K562 (cell line): ENCODE measurements around the gene TESMIN. TPM values are rescaled to one million over a fixed set of nuclear protein-coding genes. Genes with fewer than 3 reads are reported as not detected.

Experiments used
- ATAC-seq: fragments of 200-7000 bp; cut with Tn5 transposase; 3 replicates; pipeline ENCODE4 v1.9.1; 2020; ENCODE audit warnings: moderate library complexity
- BruUV-seq: library from RNA; stranded (reverse); fragments of 400-500 nt; replicated peaks from 2 replicates; lab custom pipeline; 2021; lab: Mats Ljungman, UMichigan
- CTCF ChIA-PET: fragments of 300-600 bp; formaldehyde crosslinking; extraction: SDS; loops from one replicate; lab custom pipeline; 2021; ENCODE audit warnings: low intra/inter-chr PET ratio; lab: Yijun Ruan, JAX
- POLR2A ChIA-PET: fragments of 300-600, 350-650 bp; sonication (Branson Sonifier 250); formaldehyde crosslinking; extraction: SDS; loops from one replicate; lab custom pipeline; 2021; ENCODE audit warnings: antibody characterized with exemption, inconsistent platforms; lab: Yijun Ruan, JAX
- DNase-seq, 4 experiments: peaks; one replicate each; pipeline versions ENCODE4 v3.0.0 to v3.0.0-alpha.2; 2011 to 2018; ENCODE audit warnings: low spot score in 3 of 4, mixed read lengths in 3 of 4; ENCODE audit errors: extremely low read depth in 1 of 4
- FAIRE-seq: peaks from 2 replicates; lab custom pipeline; 2011; peaks lifted over from hg19 to GRCh38; lab: Jason Lieb, UNC
- H2AFZ ChIP-seq: 2 replicates; pipeline ENCODE4 v1.6.0; 2011; ENCODE audit warnings: low read depth, low read length, control low read depth, inconsistent platforms
- H3K27ac ChIP-seq: fragments of 200-600 bp; 3 replicates; pipeline ENCODE4 v1.8.0; 2011; ENCODE audit warnings: low read depth, mild to moderate bottlenecking, control low read depth, inconsistent platforms, low read length, moderate library complexity, mixed read lengths; ENCODE audit errors: extremely low read depth
- H3K27me3 ChIP-seq, 2 experiments: fragments of 300-600 bp in 1 of 2; 2 replicates in 1 of 2; 3 replicates in 1 of 2; pipeline versions ENCODE4 v1.6.0 to v1.8.0; 2011; ENCODE audit warnings: inconsistent platforms in 2 of 2, low read length in 2 of 2, mild to moderate bottlenecking in 1 of 2, mixed read lengths in 1 of 2, moderate library complexity in 1 of 2; ENCODE audit not compliant: control insufficient read depth in 2 of 2, insufficient read depth in 2 of 2
- H3K36me3 ChIP-seq: fragments of 300-600 bp; 3 replicates; pipeline ENCODE4 v1.8.0; 2011; ENCODE audit warnings: mild to moderate bottlenecking, low read length, inconsistent platforms; ENCODE audit not compliant: control insufficient read depth, insufficient read depth
- H3K4me1 ChIP-seq, 2 experiments: fragments of 200-600 bp in 1 of 2; replicated peaks in 1 of 2; 2 replicates in 1 of 2; 3 replicates in 1 of 2; pipeline versions ENCODE4 v1.5.1 to v1.8.0; 2011; ENCODE audit warnings: inconsistent platforms in 2 of 2, low read length in 2 of 2, mild to moderate bottlenecking in 1 of 2, mixed read lengths in 1 of 2, moderate library complexity in 1 of 2; ENCODE audit not compliant: control insufficient read depth in 2 of 2, insufficient read depth in 2 of 2
- H3K4me2 ChIP-seq: 2 replicates; pipeline ENCODE4 v1.6.1; 2011; ENCODE audit warnings: low read length, control low read depth, inconsistent platforms, mixed read lengths; ENCODE audit not compliant: insufficient read depth
- H3K4me3 ChIP-seq: fragments of 200-600 bp; sonication (generic), shearing (Covaris generic); 2 replicates; pipeline ENCODE4 v1.5.1; 2016; ENCODE audit warnings: control low read depth, inconsistent platforms
- H3K79me2 ChIP-seq: fragments of 200-600 bp; 3 replicates; pipeline ENCODE4 v1.8.0; 2011; ENCODE audit warnings: low read length, inconsistent platforms; ENCODE audit not compliant: control insufficient read depth, insufficient read depth
- H3K9ac ChIP-seq, 2 experiments: 2 replicates each; pipeline versions ENCODE4 v1.6.0 to v1.6.1; 2011; ENCODE audit warnings: low read depth in 2 of 2, low read length in 2 of 2, control low read depth in 1 of 2, inconsistent platforms in 1 of 2, mild to moderate bottlenecking in 1 of 2, mixed read lengths in 1 of 2; ENCODE audit not compliant: insufficient read depth in 1 of 2
- H3K9me1 ChIP-seq: one replicate; pipeline ENCODE4 v1.6.0; 2011; ENCODE audit warnings: inconsistent platforms, mild to moderate bottlenecking, low read length, moderate library complexity; ENCODE audit not compliant: control insufficient read depth, insufficient read depth
- H3K9me3 ChIP-seq: replicated peaks from 2 replicates; pipeline ENCODE4 v1.5.1; 2011; ENCODE audit warnings: low read depth, low read length, inconsistent platforms; ENCODE audit not compliant: control insufficient read depth, insufficient read depth
- H4K20me1 ChIP-seq: replicated peaks from 2 replicates; pipeline ENCODE4 v1.6.1; 2011; ENCODE audit warnings: low read length, inconsistent platforms, mixed read lengths; ENCODE audit not compliant: control insufficient read depth, insufficient read depth
- BMI1 ChIP-seq: fragments of 150-350 bp; IDR thresholded peaks from 2 replicates; pipeline ENCODE4 v1.6.1; 2014; ENCODE audit warnings: low read length
- KDM4B ChIP-seq, 2 experiments: fragments of 450-650 bp in 1 of 2; sonication (generic) in 1 of 2; IDR thresholded peaks; 2 replicates each; pipeline ENCODE4 v1.6.1; 2016 to 2017; ENCODE audit warnings: borderline replicate concordance in 2 of 2, antibody characterized with exemption in 1 of 2, low read depth in 1 of 2, mild to moderate bottlenecking in 1 of 2
- NCOA6 ChIP-seq: fragments of 450-650 bp; IDR thresholded peaks from 2 replicates; pipeline ENCODE4 v1.6.1; 2017; ENCODE audit warnings: mild to moderate bottlenecking
- SUPT5H ChIP-seq: fragments of 450-650 bp; IDR thresholded peaks from 2 replicates; pipeline ENCODE4 v1.6.1; 2016
- TEAD4 ChIP-seq, 2 experiments: sonication (generic) in 1 of 2; formaldehyde crosslinking in 1 of 2; IDR thresholded peaks; 2 replicates each; pipeline versions ENCODE4 v1.6.1 to v1.8.0; 2012 to 2022; ENCODE audit warnings: borderline replicate concordance in 1 of 2, inconsistent platforms in 1 of 2, low read length in 1 of 2, mild to moderate bottlenecking in 1 of 2, missing genetic modification reagents in 1 of 2
- WGBS: fragments of 100-300 bp; shearing (Covaris generic); methylation state at CpG from one replicate; pipeline ENCODE4 v1.1.6; 2016; ENCODE audit warnings: low coverage, mixed read lengths; ENCODE audit not compliant: insufficient coverage; ENCODE audit errors: missing lambda C conversion rate; 5-methylcytosine and 5-hydroxymethylcytosine counted together
- in situ Hi-C: fragments of 300-500 bp; cut with MboI; formaldehyde crosslinking; loops from 4 replicates; pipeline ENCODE4 v1.15.0; 2018; ENCODE audit warnings: inconsistent platforms, mixed read lengths
- intact Hi-C: fragments of 100-400 bp; cut with micrococcal nuclease; formaldehyde crosslinking; loops from 2 replicates; pipeline ENCODE4 v1.14.2; 2022
- polyA plus RNA-seq, 8 experiments: library from polyadenylated mRNA; depleted of rRNA in 4 of 8; stranded (reverse) in 5 of 8; unstranded in 3 of 8; fragments of >200 nt; fragmentation: Nextera tagmentation in 2 of 8; fragmentation: Illumina TruSeq in 1 of 8; extraction: Ambion mirVana in 2 of 8; extraction: Trizol in 1 of 8; gene quantifications; 2 replicates each; pipeline versions ENCODE4 v1.2.1 to v1.2.3, GENCODE V29; 2011 to 2014; ENCODE audit warnings: inconsistent platforms in 1 of 8, missing spikeins in 1 of 8
- total RNA-seq, 7 experiments: library from RNA; depleted of rRNA in 6 of 7; stranded (reverse); fragments of >200 nt in 6 of 7; fragmentation: Illumina TruSeq in 2 of 7; extraction: Trizol in 2 of 7; gene quantifications; 2 replicates each; pipeline versions ENCODE4 v1.2.1 to v1.2.3, GENCODE V29; 2011 to 2021; ENCODE audit warnings: low replicate concordance in 1 of 7

TESMIN gene
- total and polyA plus RNA-seq, 9 of the 15 experiments (the other 6 are each of a cell fraction or from before 2014, with no cell fraction given): 8.9 to 50.5 (median 15.0) TPM

- intact Hi-C loops: loop anchor here (5.0 kb wide), 1 partner anchor 62 kb away; no protein-coding TSS in a partner anchor
- Histone ChIP-seq H3K9me1 (no peaks in the 10 kb centered on the region), H3K4me2 (no peak overlapping the region), H3K9ac (no peak overlapping the region), H3K36me3 (peaks cover 54% of the 10 kb centered on the region), H3K9me3 (no peaks in the 10 kb centered on the region), H3K27ac (no peak overlapping the region), H2AFZ (no peak overlapping the region), H3K79me2 (peaks cover 10% of the 10 kb centered on the region), H3K4me1 (peaks cover 4 to 29% of the 10 kb centered on the region in 2 experiments; a peak in 3 of 5 replicates), H4K20me1 (no peaks in the 10 kb centered on the region), H3K4me3 (no peak overlapping the region), H3K27me3 (peaks cover 0 to 3% of the 10 kb centered on the region in 2 experiments; a peak in 1 of 5 replicates)
- DNase-seq (no peak), ATAC-seq (no peak), FAIRE-seq (no peak)
- 90% methylated on average over 11 of the region's 12 CpGs for WGBS
- ChIA-PET CTCF (no interaction called here), POLR2A (interaction anchor here (0.5 to 3.3 kb wide), 3 partner anchors 10 to 103 kb away, joined by 3 to 17 read pairs (median 5); no protein-coding TSS in a partner anchor)
- TF ChIP-seq TEAD4 (IDR thresholded peaks at IDR 0.05; ENCODE audit: low read length) (no peak), TEAD4 (CRISPR knock-in tag; IDR thresholded peaks at IDR 0.05; ENCODE audit: borderline replicate concordance) (no peak), BMI1 (no peak), NCOA6 (no peak), SUPT5H (0 out of 2 replicates have a peak, but pooled peaks have one; percentile 6), KDM4B (IDR thresholded peaks at IDR 0.05; ENCODE audit: borderline replicate concordance in 2 of 2, low read depth in 1 of 2) (no peak)
- in situ Hi-C loops: loop anchor here (25.0 kb wide), 1 partner anchor 1152 kb away; no protein-coding TSS in a partner anchor
- BruUV-seq: no TSS peak
Measured at GRCh38 chr11:68688881-68689280, 62.4 kb downstream of the TESMIN start.
